Myocyte (in vitro differentiated cells): ENCODE results near the gene CS. TPM values are rescaled to one million over a fixed set of nuclear protein-coding genes. Genes with fewer than 3 reads are reported as not detected.
A peak's percentile ranks its signal among the peaks of the same experiment; 100 is the strongest.
"Not testable (repeated sequence)": the region's sequence is repeated elsewhere in the genome, so short reads cannot be mapped to it uniquely, and the experiment has no call there.

ENCODE experiments used
- DNase-seq: peaks from one replicate; pipeline ENCODE4 v3.0.0-alpha.2; 2012; ENCODE audit warnings: low read depth
- total RNA-seq: library from RNA; depleted of rRNA; stranded (reverse); fragments of >200 nt; gene quantifications from 2 replicates; pipeline ENCODE4 v1.2.3, GENCODE V29; 2014

Gene CS
- total RNA-seq, 1 donor from 2014 or later, result 178 TPM

GRCh38 chr12:56282030-56282429, 18.1 kb downstream of the CS start:
- no peak for DNase-seq

GRCh38 chr12:56280849-56281248, 19.3 kb downstream of the CS start:
- DNase-seq, result no peak

- no peak for DNase-seq
These were observed 21.2 kb downstream of the CS start for GRCh38 chr12:56278905-56279304.

GRCh38 chr12:56274299-56274698, 25.8 kb downstream of the CS start:
- no peak for DNase-seq

DNA sequence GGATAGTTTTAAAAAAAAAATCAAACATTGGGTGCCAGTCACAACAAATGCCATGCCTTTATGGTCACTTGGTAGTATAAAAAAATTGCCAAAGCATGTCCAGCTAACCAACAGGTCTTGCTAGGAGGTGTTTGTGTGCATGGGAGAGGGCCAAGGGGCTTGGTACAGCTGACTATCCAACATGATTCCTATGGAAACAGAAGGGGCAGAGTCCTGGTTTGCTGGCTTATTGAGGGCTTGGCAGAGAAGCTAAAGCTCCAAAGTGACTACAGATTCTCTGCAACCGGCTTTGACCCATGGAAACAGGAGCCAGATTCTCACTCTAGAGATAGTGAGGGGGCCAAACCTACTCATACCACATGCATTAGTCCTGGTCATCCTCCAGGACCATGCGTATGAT, 27.7 kb downstream of the CS start:
- not testable (repeated sequence) for DNase-seq

- DNase-seq, result peak; percentile 68
These were observed 29.1 kb downstream of the CS start for GRCh38 chr12:56271031-56271430.

DNA sequence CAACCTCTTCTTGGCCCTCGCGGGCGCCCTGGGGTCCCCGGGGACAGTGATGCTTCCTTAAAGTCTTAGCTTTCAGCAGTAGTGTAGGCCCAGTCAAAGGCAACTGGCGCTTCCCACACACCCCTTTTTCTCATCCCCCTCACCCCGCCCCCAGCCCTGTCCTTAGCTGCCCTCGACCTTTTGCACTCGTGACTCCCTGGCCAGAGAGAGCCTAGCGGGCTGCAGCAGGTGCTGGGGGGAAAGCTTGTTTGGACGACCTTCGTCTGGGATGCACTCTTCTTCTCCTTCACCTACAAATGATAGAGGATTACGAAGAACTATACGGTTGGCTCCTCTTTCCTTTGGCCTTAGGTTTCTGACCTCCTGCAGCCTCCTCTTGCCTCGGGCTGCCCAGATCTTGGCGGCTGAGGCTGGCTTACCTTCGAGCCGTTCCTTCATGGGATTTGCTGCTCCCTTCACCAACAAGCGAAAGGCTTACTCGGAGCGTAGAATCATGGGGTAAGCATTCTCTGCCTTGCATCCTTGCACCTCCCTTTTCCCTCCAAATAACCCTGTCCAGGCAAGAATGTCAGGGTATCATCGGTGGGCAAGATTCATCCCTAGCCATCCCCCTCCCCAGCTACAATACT, 32.6 kb downstream of the CS start:
- DNase-seq, result peak; percentile 60

DNA sequence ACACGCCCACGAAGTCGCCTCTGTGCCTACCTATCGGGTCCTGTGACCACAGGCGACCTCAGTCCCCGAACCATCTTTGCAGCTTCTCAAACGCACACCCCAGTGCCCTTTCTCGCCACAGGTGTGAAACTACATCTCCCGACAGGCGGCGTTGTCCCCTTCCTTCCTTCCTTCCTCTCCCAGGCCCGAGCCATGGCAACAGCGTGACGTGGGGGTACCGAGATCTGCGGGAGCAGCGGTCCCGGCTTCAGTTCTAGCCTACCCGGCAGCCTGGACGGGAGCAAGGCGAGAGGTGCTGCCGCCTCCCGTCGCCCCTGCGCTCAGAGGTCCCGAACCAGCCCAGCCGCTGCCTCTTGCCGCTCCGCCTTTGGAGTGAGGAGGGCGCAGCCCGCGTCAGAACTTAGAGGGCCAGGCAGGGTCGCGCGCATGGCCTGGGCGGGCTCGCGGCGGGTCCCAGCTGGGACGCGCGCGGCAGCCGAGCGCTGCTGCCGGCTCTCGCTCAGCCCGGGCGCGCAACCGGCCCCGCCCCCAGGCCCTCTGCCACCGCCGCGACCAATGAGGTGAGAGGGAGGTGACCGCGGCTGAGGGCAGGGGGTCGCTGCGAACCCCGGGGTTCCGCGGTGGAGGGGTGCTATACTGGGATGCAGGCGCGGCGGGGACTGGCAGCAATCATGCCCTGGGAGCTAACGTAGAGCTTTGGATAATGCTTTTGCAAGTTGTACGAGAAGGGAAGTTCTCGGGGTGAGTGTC, 33.3 kb downstream of the CS start, which contains the start of gene COQ10A:
Gene COQ10A, plus strand, starts transcription at position 250 of the 750 bp plus-strand sequence. Its CDS starts 177 bp downstream, at position 427.
- DNase-seq, result peak; percentile 93

GRCh38 chr12:56266068-56266692, 34.0 kb downstream of the CS start:
- peak; percentile 32 for DNase-seq

DNA sequence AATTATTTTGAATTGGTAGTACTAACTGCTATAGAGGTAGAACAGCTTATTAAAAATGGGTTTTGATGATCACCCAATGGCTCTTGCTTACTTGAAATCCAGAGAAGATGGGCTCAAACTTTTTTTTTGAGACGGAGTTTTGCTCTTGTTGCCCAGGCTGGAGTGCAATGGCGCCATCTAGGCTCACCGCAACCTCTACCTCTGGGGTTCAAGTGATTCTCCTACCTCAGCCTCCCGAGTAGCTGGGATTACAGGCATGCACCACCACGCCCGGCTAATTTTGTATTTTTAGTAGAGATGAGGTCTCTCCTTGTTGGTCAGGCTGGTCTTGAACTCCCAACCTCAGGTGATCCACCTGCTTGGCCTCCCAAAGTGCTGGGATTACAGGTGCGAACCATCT, 37.2 kb downstream of the CS start:
- not testable (repeated sequence) for DNase-seq

DNA sequence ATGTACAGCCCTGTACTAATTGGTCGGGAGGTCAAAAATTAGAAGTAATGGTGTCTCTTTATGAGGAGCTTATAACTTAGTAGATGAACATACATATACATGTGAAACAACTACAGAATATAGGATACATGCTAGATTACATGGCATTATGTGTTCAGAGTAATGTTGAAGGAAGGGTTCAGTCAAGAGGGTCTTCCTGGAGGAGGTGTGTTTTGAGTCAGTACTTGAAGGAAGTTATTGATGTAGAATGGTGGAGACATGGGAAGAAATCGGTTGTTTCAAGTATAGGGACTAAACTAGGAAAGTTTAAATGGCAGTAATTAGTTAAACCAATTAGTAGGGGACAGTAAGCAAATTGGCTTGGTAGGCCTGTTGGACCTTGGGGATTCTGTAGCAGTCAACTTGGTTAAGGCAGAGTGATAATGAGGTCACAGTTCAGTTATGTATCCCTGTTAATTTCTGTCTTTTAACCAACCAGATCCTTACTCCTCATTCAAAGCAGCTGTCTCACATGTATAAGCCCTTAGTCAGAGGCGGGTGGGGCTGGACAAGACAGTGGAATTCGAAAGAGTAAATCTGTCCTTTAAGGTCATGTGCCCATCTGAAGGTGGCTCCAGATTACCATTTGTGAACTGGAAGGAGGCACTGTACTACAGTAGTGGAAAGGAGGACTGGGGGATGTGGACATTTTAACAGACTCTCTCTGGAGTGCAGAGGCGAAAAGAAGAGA, 38.5 kb downstream of the CS start:
- DNase-seq, result peak; percentile 98

DNA sequence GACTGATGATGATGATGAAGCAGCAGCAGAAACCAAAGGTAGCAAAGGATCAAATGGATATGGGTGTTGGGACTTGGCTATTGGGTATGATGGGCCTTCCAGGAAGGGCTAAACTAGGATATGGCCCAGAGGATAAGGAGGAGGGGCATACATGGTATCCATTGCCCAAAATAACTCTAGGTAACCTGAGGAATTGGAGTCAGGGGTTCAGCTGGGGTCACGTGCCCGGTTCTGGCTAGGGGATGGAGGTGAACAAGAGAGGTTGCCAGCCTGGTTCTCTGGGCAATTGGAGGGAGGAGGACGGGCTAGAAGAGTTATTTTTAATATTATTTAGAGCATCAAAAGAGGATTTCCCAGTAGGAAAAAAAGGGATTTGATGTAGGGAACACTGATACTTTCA, 39.2 kb downstream of the CS start:
- peak; percentile 59 for DNase-seq

DNA sequence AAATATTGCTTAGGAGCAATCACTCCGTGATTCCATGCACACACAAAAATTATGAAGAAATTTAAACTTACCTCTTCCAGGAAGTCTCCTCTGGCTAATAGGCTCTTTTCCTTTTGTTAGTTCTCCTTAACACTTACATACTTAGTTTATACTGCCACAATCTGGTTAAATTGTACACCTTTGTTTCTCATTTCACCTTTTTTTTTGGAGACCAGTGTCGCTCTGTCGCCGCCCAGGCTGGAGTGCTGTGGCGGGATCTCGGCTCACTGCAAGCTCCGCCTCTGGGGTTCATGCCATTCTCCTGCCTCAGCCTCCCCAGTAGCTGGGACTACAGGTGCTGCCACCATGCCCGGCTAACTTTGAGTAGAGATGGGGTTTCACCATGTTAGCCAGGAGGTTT, 39.8 kb downstream of the CS start:
- no peak for DNase-seq

DNA sequence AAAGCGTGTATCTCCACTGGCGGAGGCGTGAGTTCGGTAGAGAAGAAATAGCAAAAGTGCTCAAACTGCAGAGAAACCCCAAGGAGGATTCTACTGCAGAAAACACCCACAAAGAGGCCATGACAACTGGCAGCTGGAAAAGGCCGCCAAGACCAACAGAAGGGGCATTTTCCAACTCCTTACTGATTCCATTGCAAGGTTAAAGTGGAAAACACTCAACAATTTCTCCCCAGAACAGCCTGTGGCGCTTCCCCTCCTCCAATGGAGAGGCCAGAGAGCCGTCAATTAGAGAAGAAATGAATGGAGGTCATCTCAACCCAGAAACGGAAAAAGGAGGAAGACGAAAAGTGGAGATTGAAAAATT, 41.3 kb downstream of the CS start:
- no peak for DNase-seq

DNA sequence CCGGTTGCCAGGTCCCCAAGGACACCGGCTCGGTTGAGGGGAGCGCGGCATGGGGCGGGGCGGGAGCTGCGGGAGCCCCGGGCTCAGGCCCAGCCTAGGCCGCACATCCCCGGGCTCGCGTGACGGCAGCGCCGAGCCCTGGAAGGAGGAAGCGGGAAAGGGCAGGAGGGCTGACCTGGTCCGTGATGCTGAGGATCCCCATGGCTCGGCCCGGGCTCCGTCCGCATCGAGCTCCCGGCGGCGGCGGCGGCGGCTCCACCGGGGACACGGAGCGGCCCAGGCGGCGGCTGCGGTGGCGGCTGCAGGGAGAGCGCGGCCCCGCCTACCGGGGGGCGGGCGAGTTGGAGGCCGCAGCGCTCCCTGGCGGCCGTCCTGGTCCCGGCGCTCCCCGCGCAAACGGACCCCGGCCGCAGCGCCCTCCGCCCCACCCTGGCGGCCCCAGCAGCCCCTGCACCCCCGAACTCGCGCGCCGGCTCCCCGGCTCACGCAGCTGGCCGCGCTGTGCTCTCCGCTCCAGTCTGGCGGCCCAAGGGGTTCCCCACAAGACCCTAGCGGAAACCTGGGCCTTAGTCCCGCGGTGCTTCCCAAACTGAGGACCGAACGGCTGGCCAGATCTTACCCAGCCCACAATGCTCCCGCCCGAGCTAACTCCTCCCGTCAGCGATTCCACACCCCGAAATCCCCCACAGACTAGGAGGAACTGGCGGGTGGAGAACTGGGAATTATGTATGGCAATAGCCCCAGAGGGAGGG, 41.9 kb downstream of the CS start, which contains the start of gene ANKRD52:
Gene ANKRD52, minus strand, starts transcription at position 317 of the 752 bp plus-strand sequence. Its CDS starts 115 bp downstream, at position 202.
- peak; percentile 85 for DNase-seq

GRCh38 chr12:56257491-56258067, 42.6 kb downstream of the CS start:
- peak; percentile 41 for DNase-seq

DNA sequence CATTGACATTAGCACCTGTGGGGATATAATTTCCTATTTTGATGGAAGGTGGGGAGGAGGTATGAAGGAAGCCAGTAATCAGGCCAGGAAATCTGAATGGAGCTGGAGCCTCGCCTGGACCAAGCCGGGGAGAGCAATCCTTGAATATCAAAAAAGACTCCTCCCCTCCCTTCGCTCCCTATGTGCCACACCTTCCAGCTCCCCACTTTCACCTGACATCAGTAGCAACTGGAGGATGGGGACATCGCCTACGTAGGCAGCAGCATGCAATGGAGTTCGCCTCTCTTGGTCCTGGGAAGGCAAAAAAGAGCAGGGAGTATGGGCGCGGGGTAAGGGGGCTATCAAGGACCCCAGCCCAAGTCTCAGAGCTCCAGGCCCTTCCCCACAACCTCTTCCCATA, 43.1 kb downstream of the CS start:
- DNase-seq, result no peak

DNA sequence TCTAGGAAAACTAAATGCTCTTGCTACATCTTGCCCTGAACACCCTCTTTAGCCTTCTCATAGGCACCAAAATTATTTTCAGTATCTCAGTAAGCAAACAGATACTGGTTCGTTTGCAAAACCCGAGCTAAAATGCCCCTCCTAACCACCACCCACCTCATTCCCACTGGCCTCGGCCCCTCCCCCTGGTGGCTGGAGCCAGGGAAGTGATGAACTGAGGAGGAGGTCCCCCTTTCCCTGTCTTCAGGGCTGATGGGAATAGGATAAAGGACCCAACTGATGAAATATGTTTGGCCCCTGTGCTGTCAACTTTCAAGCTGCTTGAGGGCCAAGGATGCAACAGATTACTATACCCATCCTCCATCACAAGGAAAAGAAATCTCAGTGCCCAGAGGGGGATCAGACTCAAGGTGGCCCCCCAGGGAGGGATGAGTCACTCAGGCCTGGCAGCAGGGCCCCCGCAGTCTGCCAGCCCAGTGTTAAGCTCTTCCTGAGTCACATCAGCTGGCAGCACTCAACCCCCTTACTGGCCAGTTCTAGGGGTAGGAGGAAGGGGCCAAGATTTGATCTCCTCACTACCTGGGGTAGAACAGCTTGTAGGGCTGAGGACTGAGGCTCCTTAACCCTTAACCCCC, 43.7 kb downstream of the CS start:
- peak; percentile 55 for DNase-seq

- no peak for DNase-seq
These were observed 44.5 kb downstream of the CS start for GRCh38 chr12:56255671-56256070.

DNA sequence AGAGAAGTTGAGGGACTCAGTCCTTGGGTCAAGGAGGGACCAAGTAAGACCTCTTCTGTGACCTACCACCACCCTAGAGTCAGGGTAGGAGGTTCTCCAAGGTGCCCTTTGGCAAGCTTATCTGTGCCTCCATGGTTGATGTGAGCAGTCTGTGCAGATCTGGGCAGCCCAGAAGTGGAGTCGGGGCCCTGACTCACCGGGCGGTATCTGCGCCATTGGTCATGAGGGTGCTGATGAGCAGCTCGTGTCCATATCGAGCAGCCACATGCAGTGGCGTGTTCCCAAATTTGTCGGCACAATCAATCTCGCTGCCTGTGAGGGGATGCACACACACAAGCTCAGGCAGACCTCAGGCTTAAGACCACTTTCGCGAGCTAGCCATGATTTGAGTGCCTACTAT, 47.0 kb downstream of the CS start:
- no peak for DNase-seq
